WTC11 (cell line): ENCODE measurements around the gene MORN1. TPM values are rescaled to one million over a fixed set of nuclear protein-coding genes. Genes with fewer than 3 reads are reported as not detected.
"Not testable (repeated sequence)": the region's sequence is repeated elsewhere in the genome, so short reads cannot be mapped to it uniquely, and the experiment has no call there.

ENCODE experiments used
- ATAC-seq: fragments of 200-7000 bp; cut with Tn5 transposase; 2 replicates; pipeline ENCODE4 v1.10.0; 2021; ENCODE audit warnings: mild to moderate bottlenecking, moderate library complexity
- CTCF ChIA-PET: fragments of 300-600 bp; sonication (Branson Sonifier 250); formaldehyde crosslinking; loops from one replicate; lab custom pipeline; 2021; ENCODE audit warnings: antibody characterized with exemption; lab: Charles Lee
- POLR2A ChIA-PET: fragments of 350-600 bp; sonication (Branson Sonifier 250); formaldehyde crosslinking; loops from one replicate; lab custom pipeline; 2021; ENCODE audit warnings: antibody characterized with exemption; lab: Charles Lee
- DNase-seq: peaks from one replicate; pipeline ENCODE4 v3.0.0; 2021; ENCODE audit warnings: low spot score
- H3K27ac Mint-ChIP-seq: 2 replicates; pipeline ENCODE4 v1.8.0; 2021; ENCODE audit warnings: mixed read lengths
- H3K27me3 Mint-ChIP-seq: 2 replicates; pipeline ENCODE4 v1.8.0; 2021; ENCODE audit warnings: low read depth, mild to moderate bottlenecking, moderate library complexity, mixed read lengths
- H3K36me3 Mint-ChIP-seq: 2 replicates; pipeline ENCODE4 v1.8.0; 2021; ENCODE audit warnings: mixed read lengths
- H3K4me1 Mint-ChIP-seq: 2 replicates; pipeline ENCODE4 v1.8.0; 2022; ENCODE audit warnings: mixed read lengths
- H3K4me3 Mint-ChIP-seq: 2 replicates; pipeline ENCODE4 v1.8.0; 2021; ENCODE audit warnings: mild to moderate bottlenecking, moderate library complexity, mixed read lengths
- H3K9me3 Mint-ChIP-seq: 2 replicates; pipeline ENCODE4 v1.8.0; 2021; ENCODE audit warnings: mixed read lengths
- AR ChIP-seq: fragments of 250-450 bp; sonication (Bioruptor Pico); IDR thresholded peaks from 2 replicates; pipeline ENCODE4 v1.9.0; 2021; ENCODE audit warnings: mild to moderate bottlenecking
- ATF1 ChIP-seq: sonication (generic); formaldehyde crosslinking; IDR thresholded peaks from 2 replicates; pipeline ENCODE4 v1.8.1; 2023; ENCODE audit warnings: mild to moderate bottlenecking, moderate library complexity, missing genetic modification reagents
- ATF2 ChIP-seq: sonication (generic); formaldehyde crosslinking; IDR thresholded peaks from 2 replicates; pipeline ENCODE4 v1.8.1; 2022; ENCODE audit warnings: low read depth, missing genetic modification reagents, borderline replicate concordance
- ATF6 ChIP-seq: sonication (generic); formaldehyde crosslinking; IDR thresholded peaks from 2 replicates; pipeline ENCODE4 v1.8.1; 2023; ENCODE audit warnings: mild to moderate bottlenecking, missing genetic modification reagents
- CBFB ChIP-seq: sonication (generic); formaldehyde crosslinking; IDR thresholded peaks from 2 replicates; pipeline ENCODE4 v1.8.1; 2022; ENCODE audit warnings: mild to moderate bottlenecking, low read depth, missing genetic modification reagents
- CREM ChIP-seq: sonication (generic); formaldehyde crosslinking; IDR thresholded peaks from 2 replicates; pipeline ENCODE4 v1.8.1; 2022; ENCODE audit warnings: mild to moderate bottlenecking, missing genetic modification reagents, moderate library complexity
- E2F1 ChIP-seq: sonication (generic); formaldehyde crosslinking; IDR thresholded peaks from 2 replicates; pipeline ENCODE4 v1.8.0; 2022; ENCODE audit warnings: mild to moderate bottlenecking, missing genetic modification reagents
- GABPB1 ChIP-seq: sonication (generic); formaldehyde crosslinking; IDR thresholded peaks from 2 replicates; pipeline ENCODE4 v1.8.1; 2023; ENCODE audit warnings: mild to moderate bottlenecking, missing genetic modification reagents
- GTF2I ChIP-seq: fragments of 250-450 bp; sonication (Bioruptor Pico); conservative IDR thresholded peaks from 2 replicates; pipeline ENCODE4 v1.4.0; 2021; ENCODE audit warnings: mild to moderate bottlenecking
- MAX ChIP-seq: sonication (generic); formaldehyde crosslinking; IDR thresholded peaks from 2 replicates; pipeline ENCODE4 v1.8.0; 2022; ENCODE audit warnings: mild to moderate bottlenecking, missing genetic modification reagents
- MLX ChIP-seq: sonication (generic); formaldehyde crosslinking; IDR thresholded peaks from 2 replicates; pipeline ENCODE4 v1.8.1; 2023; ENCODE audit warnings: mild to moderate bottlenecking, missing genetic modification reagents, moderate library complexity
- NFE2L1 ChIP-seq: sonication (generic); formaldehyde crosslinking; IDR thresholded peaks from 2 replicates; pipeline ENCODE4 v1.8.1; 2023; ENCODE audit warnings: missing genetic modification reagents
- NFYB ChIP-seq: sonication (generic); formaldehyde crosslinking; conservative IDR thresholded peaks from 2 replicates; pipeline ENCODE4 v1.8.0; 2022; ENCODE audit warnings: low read depth, missing genetic modification reagents
- SP1 ChIP-seq: sonication (generic); formaldehyde crosslinking; conservative IDR thresholded peaks from 2 replicates; pipeline ENCODE4 v1.8.1; 2022; ENCODE audit warnings: missing genetic modification reagents
- ZBTB21 ChIP-seq: sonication (generic); formaldehyde crosslinking; IDR thresholded peaks from 2 replicates; pipeline ENCODE4 v1.8.1; 2023; ENCODE audit warnings: mild to moderate bottlenecking, missing genetic modification reagents, borderline replicate concordance
- ZNF138 ChIP-seq: sonication (generic); formaldehyde crosslinking; conservative IDR thresholded peaks from 2 replicates; pipeline ENCODE4 v1.8.1; 2022; ENCODE audit warnings: mild to moderate bottlenecking, moderate library complexity, missing genetic modification reagents
- ZNF232 ChIP-seq: sonication (generic); formaldehyde crosslinking; IDR thresholded peaks from 2 replicates; pipeline ENCODE4 v1.8.0; 2022; ENCODE audit warnings: mild to moderate bottlenecking, missing genetic modification reagents
- ZNF423 ChIP-seq: fragments of 250-450 bp; sonication (Bioruptor Pico); IDR thresholded peaks from 2 replicates; pipeline ENCODE4 v2.1.2; 2022; ENCODE audit warnings: mild to moderate bottlenecking, moderate library complexity
- total RNA-seq: library from RNA; stranded (reverse); gene quantifications from 3 replicates; pipeline ENCODE4 v1.2.3, GENCODE V29; 2021

Gene MORN1
- total RNA-seq, 1 experiment from 2014 or later: 14.5 TPM

- TF ChIP-seq MAX (CRISPR knock-in tag) (0 out of 2 replicates have a peak, but pooled peaks have one; percentile 49), SP1 (CRISPR knock-in tag) (peak; percentile 99), ZNF423 (CRISPR knock-in tag) (peak; percentile 67; the same call in 1 of the 2 replicates), E2F1 (CRISPR knock-in tag) (peak; percentile 23; the same call in 1 of the 2 replicates), CBFB (CRISPR knock-in tag) (no peak), ZNF232 (0 out of 2 replicates have a peak, but pooled peaks have one; percentile 13), NFYB (peak; percentile 76), GABPB1 (CRISPR knock-in tag) (peak; percentile 80), NFE2L1 (CRISPR knock-in tag) (no peak)
Measured at GRCh38 chr1:2391041-2391930, at the start of gene MORN1, which contains the start of gene RER1 (continued).

GRCh38 chr1:2440346-2440745 lies 49.0 kb upstream of the MORN1 start:
- H3K4me3 Mint-ChIP-seq, H3K36me3 Mint-ChIP-seq, H3K27ac Mint-ChIP-seq, POLR2A ChIA-PET, ATAC-seq, H3K4me1 Mint-ChIP-seq, CTCF ChIA-PET, H3K9me3 Mint-ChIP-seq: not testable (repeated sequence)
- peaks cover 29% of the 10 kb centered on the region for H3K27me3 Mint-ChIP-seq
- DNase-seq: peak; percentile 42

- CTCF ChIA-PET: no interaction called here
- DNase-seq: no peak
- 0 out of 2 replicates have a peak overlapping the region, but pooled peaks have one; percentile 63 for H3K27ac Mint-ChIP-seq
Measured at GRCh38 chr1:2439369-2439768, 48.0 kb upstream of the MORN1 start.

More at GRCh38 chr1:2439369-2439768, 48.0 kb upstream of the MORN1 start:
- no peak for ATAC-seq
- Mint-ChIP-seq H3K27me3 (peaks cover 20% of the 10 kb centered on the region), H3K4me3 (no peak overlapping the region), H3K4me1 (no peaks in the 10 kb centered on the region), H3K36me3 (no peaks in the 10 kb centered on the region), H3K9me3 (no peaks in the 10 kb centered on the region)
- TF ChIP-seq ATF2 (CRISPR knock-in tag): no peak
- TF ChIP-seq ATF1 (CRISPR knock-in tag): no peak
- no peak for TF ChIP-seq ATF6 (CRISPR knock-in tag)
- no peak for TF ChIP-seq MLX (CRISPR knock-in tag)
- TF ChIP-seq ZNF138 (CRISPR knock-in tag): no peak
- TF ChIP-seq GABPB1 (CRISPR knock-in tag): no peak
- TF ChIP-seq GTF2I (CRISPR knock-in tag): no peak
- no peak for TF ChIP-seq ZBTB21
- no peak for TF ChIP-seq AR
- no peak for TF ChIP-seq CREM
- POLR2A ChIA-PET: no interaction called here
